PC-3 (cell line): ENCODE measurements around the gene CAPN5. TPM values are rescaled to one million over a fixed set of nuclear protein-coding genes. Genes with fewer than 3 reads are reported as not detected.

Experiments
- ATAC-seq: fragments of 200-7000 bp; cut with Tn5 transposase; 2 replicates; pipeline ENCODE4 v1.9.1; 2020; ENCODE audit warnings: mild to moderate bottlenecking, moderate library complexity
- BruUV-seq: library from RNA; stranded (reverse); fragments of 400-500 nt; replicated peaks from 2 replicates; lab custom pipeline; 2021; lab: Mats Ljungman, UMichigan
- CTCF ChIA-PET: fragments of 300-600 bp; sonication (Branson Sonifier 250); formaldehyde crosslinking; loops from one replicate; lab custom pipeline; 2022; ENCODE audit warnings: antibody characterized with exemption; lab: Charles Lee
- POLR2A ChIA-PET: fragments of 300-600 bp; sonication (Branson Sonifier 250); formaldehyde crosslinking; loops from one replicate; lab custom pipeline; 2022; ENCODE audit warnings: antibody characterized with exemption; ENCODE audit not compliant: unreplicated experiment; lab: Charles Lee
- DNase-seq: peaks from one replicate; pipeline ENCODE4 v3.0.0-alpha.2; 2015
- H2AFZ ChIP-seq: fragments of 300-600 bp; sonication (generic); 2 replicates; pipeline ENCODE4 v1.6.0; 2016; ENCODE audit warnings: antibody characterized with exemption, low read length
- H3F3A ChIP-seq: fragments of 300-600 bp; sonication (generic); one replicate; pipeline ENCODE4 v1.6.0; 2017; ENCODE audit warnings: antibody characterized with exemption, low read length, control low read depth, mild to moderate bottlenecking; ENCODE audit not compliant: unreplicated experiment
- H3K27ac ChIP-seq: fragments of 300-600 bp; sonication (generic); 2 replicates; pipeline ENCODE4 v1.5.1; 2016; ENCODE audit warnings: mild to moderate bottlenecking, low read length
- H3K27me3 ChIP-seq: fragments of 300-600 bp; sonication (generic); 2 replicates; pipeline ENCODE4 v1.6.1; 2016; ENCODE audit warnings: low read length, mixed read lengths
- H3K36me3 ChIP-seq: fragments of 300-600 bp; sonication (generic); 2 replicates; pipeline ENCODE4 v1.6.1; 2016; ENCODE audit warnings: low read depth, mixed run types, low read length, mixed read lengths
- H3K4me1 ChIP-seq: fragments of 300-600 bp; sonication (generic); 2 replicates; pipeline ENCODE4 v1.5.1; 2016; ENCODE audit warnings: low read length; ENCODE audit not compliant: insufficient read depth
- H3K4me2 ChIP-seq: fragments of 300-600 bp; sonication (generic); 2 replicates; pipeline ENCODE4 v1.6.0; 2016; ENCODE audit warnings: low read length
- H3K4me3 ChIP-seq: fragments of 300-600 bp; sonication (generic); 2 replicates; pipeline ENCODE4 v1.5.1; 2016; ENCODE audit warnings: mild to moderate bottlenecking, low read length, mixed read lengths
- H3K79me2 ChIP-seq: fragments of 300-600 bp; sonication (generic); 2 replicates; pipeline ENCODE4 v1.6.1; 2017; ENCODE audit warnings: low read length, mixed read lengths
- H3K9ac ChIP-seq: fragments of 300-600 bp; sonication (generic); 2 replicates; pipeline ENCODE4 v1.6.0; 2016; ENCODE audit warnings: mild to moderate bottlenecking, low read length
- H3K9me2 ChIP-seq: fragments of 300-600 bp; sonication (generic); replicated peaks from 2 replicates; pipeline ENCODE4 v1.6.1; 2016; ENCODE audit warnings: mixed run types, low read length, mixed read lengths
- H3K9me3 ChIP-seq: fragments of 300-600 bp; sonication (generic); 2 replicates; pipeline ENCODE4 v1.6.1; 2016; ENCODE audit warnings: low read length, mixed read lengths
- H4K20me1 ChIP-seq: fragments of 300-600 bp; sonication (generic); 2 replicates; pipeline ENCODE4 v1.6.1; 2016; ENCODE audit warnings: low read length, mixed read lengths
- CTCF ChIP-seq: fragments of 300-600 bp; sonication (generic); conservative IDR thresholded peaks from 2 replicates; pipeline ENCODE4 v1.5.1; 2017; ENCODE audit warnings: antibody characterized with exemption, low read depth, mild to moderate bottlenecking, low read length
- EZH2 ChIP-seq: fragments of 300-600 bp; sonication (generic); IDR thresholded peaks from one replicate; pipeline ENCODE4 v1.6.1; 2017; ENCODE audit warnings: antibody characterized with exemption, mild to moderate bottlenecking, low read length; ENCODE audit not compliant: unreplicated experiment
- EZH2phosphoT487 ChIP-seq: fragments of 300-600 bp; sonication (generic); IDR thresholded peaks from 2 replicates; pipeline ENCODE4 v1.6.1; 2018; ENCODE audit warnings: mild to moderate bottlenecking, antibody characterized with exemption, low read length, borderline replicate concordance
- intact Hi-C: fragments of 100-400 bp; cut with micrococcal nuclease; formaldehyde crosslinking; loops from 2 replicates; pipeline ENCODE4 v1.9.0; 2023
- total RNA-seq: library from RNA; depleted of rRNA; stranded (reverse); fragments of >200 nt; gene quantifications from 2 replicates; pipeline ENCODE4 v1.2.3, GENCODE V29; 2014

CAPN5 gene
- total RNA-seq, 1 experiment from 2014 or later: 6.3 TPM

- POLR2A ChIA-PET: no interaction called here
Observed at GRCh38 chr11:77082838-77083565, 16.2 kb downstream of the CAPN5 start.

GRCh38 chr11:77083566-77084245 lies 16.9 kb downstream of the CAPN5 start:
- intact Hi-C loops: no loop called here
- no TSS peak for BruUV-seq
- no peak overlapping the region for H2AFZ ChIP-seq
- no peaks in the 10 kb centered on the region for H3K27me3 ChIP-seq
- no peak overlapping the region for H3K27ac ChIP-seq
- TF ChIP-seq CTCF (no peak), EZH2 (no peak), EZH2phosphoT487 (no peak)
- no peaks in the 10 kb centered on the region for H3F3A ChIP-seq
- no peak overlapping the region for H3K4me3 ChIP-seq
- H3K9ac ChIP-seq: no peak overlapping the region
- ChIA-PET POLR2A (no interaction called here), CTCF (no interaction called here)
- DNase-seq: no peak
- peaks cover 8% of the 10 kb centered on the region for H3K4me1 ChIP-seq
- no peaks in the 10 kb centered on the region for H3K9me2 ChIP-seq
- H3K4me2 ChIP-seq: no peak overlapping the region
- ATAC-seq: no peak
- H3K79me2 ChIP-seq: no peaks in the 10 kb centered on the region
- no peaks in the 10 kb centered on the region for H3K36me3 ChIP-seq
- no peaks in the 10 kb centered on the region for H3K9me3 ChIP-seq
- no peaks in the 10 kb centered on the region for H4K20me1 ChIP-seq

More at GRCh38 chr11:77082838-77083565, 16.2 kb downstream of the CAPN5 start:
- no TSS peak for BruUV-seq
- CTCF ChIA-PET: interaction anchor here (1.6 kb wide), 1 partner anchor 8 kb away, joined by 3 read pairs; no protein-coding TSS in a partner anchor
- Histone ChIP-seq H3F3A (no peaks in the 10 kb centered on the region), H2AFZ (no peak overlapping the region), H4K20me1 (no peaks in the 10 kb centered on the region), H3K4me3 (no peak overlapping the region), H3K27ac (no peak overlapping the region), H3K4me1 (peaks cover under 1% of the 10 kb centered on the region; the same call in 1 of the 2 replicates), H3K9me2 (no peaks in the 10 kb centered on the region), H3K36me3 (no peaks in the 10 kb centered on the region), H3K27me3 (no peaks in the 10 kb centered on the region), H3K9me3 (no peaks in the 10 kb centered on the region), H3K79me2 (no peaks in the 10 kb centered on the region), H3K9ac (no peak overlapping the region), H3K4me2 (no peak overlapping the region)
- ATAC-seq: no peak
- DNase-seq: no peak
- TF ChIP-seq EZH2 (no peak), CTCF (no peak), EZH2phosphoT487 (no peak)
- intact Hi-C loops: no loop called here
